Mucosa of rectum (tissue), 2 donors: Measurements from ENCODE around the gene CTTN.
"Not testable (repeated sequence)": the region's sequence is repeated elsewhere in the genome, so short reads cannot be mapped to it uniquely, and the experiment has no call there.

Source experiments
- H3K27ac ChIP-seq, 2 donors: one replicate each; pipeline ENCODE4 v1.7.0; 2013; ENCODE audit warnings: inconsistent platforms in 2 of 2, low read depth in 2 of 2, low read length in 2 of 2
- H3K27me3 ChIP-seq, 2 donors: one replicate each; pipeline ENCODE4 v1.7.0; 2013; ENCODE audit warnings: low read length in 2 of 2; ENCODE audit not compliant: control insufficient read depth in 2 of 2, insufficient read depth in 2 of 2
- H3K36me3 ChIP-seq, 2 donors: one replicate each; pipeline ENCODE4 v1.7.0; 2013; ENCODE audit warnings: low read length in 2 of 2; ENCODE audit not compliant: control insufficient read depth in 2 of 2, insufficient read depth in 2 of 2
- H3K4me1 ChIP-seq, 2 donors: one replicate each; pipeline ENCODE4 v1.7.0; 2013; ENCODE audit warnings: low read length in 2 of 2, mild to moderate bottlenecking in 1 of 2; ENCODE audit not compliant: control insufficient read depth in 2 of 2, insufficient read depth in 2 of 2
- H3K4me3 ChIP-seq, 2 donors: one replicate each; pipeline ENCODE4 v1.7.0; 2013; ENCODE audit warnings: low read length in 2 of 2
- H3K9ac ChIP-seq, 2 donors: one replicate each; pipeline ENCODE4 v1.7.0; 2013; ENCODE audit warnings: low read length in 2 of 2, low read depth in 1 of 2, mild to moderate bottlenecking in 1 of 2
- H3K9me3 ChIP-seq, 2 donors: one replicate each; pipeline ENCODE4 v1.7.0; 2013; ENCODE audit warnings: low read length in 2 of 2; ENCODE audit not compliant: control insufficient read depth in 2 of 2
- donor health status: healthy.
- donor health status: Normal muscosa, but diverticular disease.

The CTTN gene

DNA sequence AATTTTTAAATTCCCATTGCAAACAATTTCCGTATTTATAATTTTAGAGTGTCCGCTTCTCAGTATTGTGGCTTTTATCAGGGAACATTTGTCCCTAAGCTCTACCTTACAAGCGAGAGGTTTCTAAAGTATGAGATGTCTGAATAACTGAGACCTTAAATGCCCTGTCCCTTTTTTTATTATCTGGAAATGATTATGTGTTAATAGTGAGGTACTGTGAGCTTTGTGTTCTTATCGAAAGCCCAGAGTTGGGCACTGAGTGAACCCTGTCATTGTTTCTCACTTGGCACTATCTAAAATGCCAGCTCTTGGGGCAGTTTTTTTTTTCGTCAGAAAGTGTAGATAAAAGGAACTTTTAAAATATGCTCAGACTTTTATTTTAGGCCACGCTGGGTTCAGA lies 9.5 kb downstream of the CTTN start:
- no peaks in the 10 kb centered on the region for H3K9me3 ChIP-seq
- no peak overlapping the region for H3K4me3 ChIP-seq
- H3K27me3 ChIP-seq = no peaks in the 10 kb centered on the region
- no peaks in the 10 kb centered on the region for H3K4me1 ChIP-seq
- no peak overlapping the region for H3K9ac ChIP-seq
- H3K27ac ChIP-seq = no peak overlapping the region
- H3K36me3 ChIP-seq = peaks cover 55 to 72% of the 10 kb centered on the region in 2 donors

DNA sequence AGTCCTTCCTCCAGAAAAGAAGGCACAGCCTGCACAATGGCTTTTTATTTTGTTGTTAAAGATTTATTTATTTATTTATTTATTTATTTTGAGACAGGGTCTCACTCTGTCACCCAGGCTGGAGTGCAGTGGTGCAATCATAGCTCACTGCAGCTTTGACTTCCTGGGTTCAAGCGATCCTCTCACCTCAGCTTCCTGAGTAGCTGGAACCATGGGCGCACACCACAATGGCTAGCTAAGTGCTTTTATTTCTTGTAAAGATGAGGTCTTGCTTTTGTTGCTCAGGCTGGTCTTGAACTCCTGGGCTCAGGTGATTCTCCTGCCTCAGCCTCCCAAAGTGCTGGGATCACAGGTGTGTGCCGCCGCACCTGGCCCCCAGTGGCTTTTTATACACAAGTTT lies 10.0 kb downstream of the CTTN start:
- H3K9ac ChIP-seq, H3K9me3 ChIP-seq, H3K27me3 ChIP-seq, H3K4me3 ChIP-seq, H3K4me1 ChIP-seq, H3K27ac ChIP-seq: not testable (repeated sequence)
- H3K36me3 ChIP-seq = peaks cover 61 to 77% of the 10 kb centered on the region in 2 donors

DNA sequence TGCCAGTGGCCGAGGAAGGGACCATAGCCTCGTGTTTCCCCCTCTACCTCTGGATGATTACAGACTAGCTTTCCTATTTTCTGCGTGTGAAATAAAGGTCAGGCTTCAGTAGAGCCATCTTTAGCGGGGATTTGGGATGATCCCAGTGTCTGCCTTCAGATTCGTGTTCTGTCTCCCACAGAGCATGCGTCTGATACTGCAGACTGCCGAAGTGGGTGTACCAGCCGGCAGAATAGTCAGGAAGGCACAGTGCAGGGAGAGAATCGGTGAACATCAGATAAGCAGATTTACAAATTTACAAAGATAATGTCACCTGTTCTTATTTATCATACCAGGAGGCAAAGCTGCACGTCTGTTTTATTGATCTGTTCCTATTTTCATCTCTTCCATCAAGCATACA lies 11.1 kb downstream of the CTTN start:
- H3K27ac ChIP-seq = no peak overlapping the region
- peaks cover 67 to 77% of the 10 kb centered on the region in 2 donors for H3K36me3 ChIP-seq
- no peaks in the 10 kb centered on the region for H3K9me3 ChIP-seq
- H3K4me3 ChIP-seq = no peak overlapping the region
- H3K4me1 ChIP-seq = no peaks in the 10 kb centered on the region
- H3K27me3 ChIP-seq = no peaks in the 10 kb centered on the region
- H3K9ac ChIP-seq = no peak overlapping the region

DNA sequence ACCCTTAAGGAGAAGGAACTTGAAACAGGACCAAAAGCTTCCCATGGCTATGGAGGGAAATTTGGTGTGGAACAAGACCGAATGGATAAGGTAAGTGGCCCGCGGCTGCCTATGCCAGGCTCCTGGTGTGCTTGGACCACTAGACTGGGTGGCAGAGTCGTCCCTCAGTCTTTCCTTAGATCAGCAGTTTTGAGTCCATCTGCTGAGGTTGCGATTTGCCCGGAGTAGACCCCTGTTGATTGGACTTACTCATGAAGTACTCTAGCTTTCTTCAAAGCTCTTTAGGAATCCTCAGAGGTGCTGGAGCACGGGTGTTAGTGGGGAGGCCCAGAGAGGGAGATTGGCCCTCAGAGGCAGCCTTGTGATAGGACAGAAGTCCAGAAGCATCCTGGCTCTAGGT lies 11.5 kb downstream of the CTTN start:
- H3K36me3 ChIP-seq = peaks cover 72 to 81% of the 10 kb centered on the region in 2 donors
- H3K4me1 ChIP-seq = no peaks in the 10 kb centered on the region
- no peak overlapping the region for H3K27ac ChIP-seq
- H3K9me3 ChIP-seq = no peaks in the 10 kb centered on the region
- H3K4me3 ChIP-seq = no peak overlapping the region
- H3K9ac ChIP-seq = no peak overlapping the region
- no peaks in the 10 kb centered on the region for H3K27me3 ChIP-seq

DNA sequence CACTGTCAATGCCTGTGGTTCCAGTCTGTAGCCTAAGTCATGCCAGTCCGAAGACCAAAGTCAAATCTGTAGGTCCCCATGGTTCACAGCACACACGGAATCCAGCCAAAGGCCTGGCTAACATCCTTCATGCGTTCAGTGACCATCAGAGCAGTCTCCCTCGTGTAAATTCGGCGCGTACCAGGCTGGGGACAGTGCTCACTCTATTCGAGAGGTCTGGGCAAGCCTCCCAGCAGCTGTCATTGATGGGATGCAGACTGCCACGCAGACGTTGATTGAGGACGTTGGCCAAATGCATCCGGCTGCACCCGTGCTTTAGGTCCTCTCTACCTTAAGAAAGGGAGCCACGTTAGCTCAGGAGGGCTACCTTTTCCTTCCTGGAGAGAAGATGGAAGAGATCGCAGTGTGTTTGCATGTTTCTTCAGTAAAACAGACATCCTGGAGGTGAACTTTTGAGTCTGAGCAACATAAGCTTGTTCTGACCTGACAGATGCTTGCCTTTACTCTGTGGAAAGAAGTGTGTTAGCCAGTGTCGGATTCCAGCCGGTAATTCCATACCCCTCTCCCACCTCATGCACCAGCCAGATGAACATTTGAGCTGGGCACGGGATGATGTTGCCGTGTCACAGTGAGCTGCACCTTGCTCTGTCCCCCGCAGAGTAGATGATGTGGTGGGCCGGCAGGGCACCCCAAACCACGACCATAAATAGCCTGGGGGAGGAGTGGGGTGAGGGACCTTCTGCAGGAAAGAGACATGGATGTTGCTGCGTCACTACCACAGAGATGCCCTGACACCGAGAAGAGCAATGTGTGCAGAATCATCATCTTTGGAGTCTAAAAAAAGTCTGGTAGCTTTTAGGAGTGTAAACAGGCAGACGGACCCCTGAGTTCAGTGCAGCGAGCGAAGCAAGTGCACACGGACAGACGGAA lies 12.2 kb downstream of the CTTN start:
- Histone ChIP-seq H3K4me1 (no peaks in the 10 kb centered on the region), H3K9me3 (no peaks in the 10 kb centered on the region), H3K36me3 (peaks cover 77 to 81% of the 10 kb centered on the region in 2 donors), H3K27ac (no peak overlapping the region), H3K4me3 (no peak overlapping the region), H3K9ac (no peak overlapping the region), H3K27me3 (no peaks in the 10 kb centered on the region)

DNA sequence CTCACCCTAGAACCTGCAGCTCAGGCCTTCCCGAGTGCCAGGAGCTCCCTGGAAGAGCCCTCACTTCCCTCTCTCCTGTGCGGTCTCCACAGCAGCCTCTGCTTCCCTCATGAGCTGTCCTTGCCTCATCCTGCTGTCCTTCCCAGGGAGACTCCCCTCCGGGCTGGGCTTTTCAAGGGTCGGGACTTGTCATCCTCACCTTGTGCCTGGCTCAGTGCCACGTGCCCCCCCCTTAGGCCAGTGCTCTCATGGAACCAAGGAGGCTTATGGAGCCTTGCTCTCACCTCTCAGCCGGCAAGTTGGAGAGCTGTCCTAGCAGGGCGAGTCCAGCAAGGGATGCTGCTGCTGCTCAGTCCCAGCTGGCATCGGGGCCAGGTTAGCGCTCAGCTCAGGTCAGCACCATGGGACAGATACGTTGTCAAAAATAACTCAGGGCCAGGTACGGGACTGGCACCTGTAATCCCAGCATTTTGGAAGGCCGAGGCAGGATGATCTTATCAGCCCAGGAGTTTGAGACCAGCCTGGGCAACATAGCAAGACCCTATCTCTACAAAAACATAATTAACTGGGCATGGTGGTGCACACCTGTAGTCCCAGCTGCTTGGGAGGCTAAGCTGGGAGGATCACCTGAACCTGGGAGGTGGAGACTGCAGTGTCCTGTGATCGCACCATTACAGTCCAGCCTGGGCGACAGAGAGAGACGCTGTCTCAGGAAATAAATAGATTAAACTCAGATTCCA lies 13.6 kb downstream of the CTTN start:
- no peak overlapping the region for H3K27ac ChIP-seq
- no peaks in the 10 kb centered on the region for H3K27me3 ChIP-seq
- no peaks in the 10 kb centered on the region for H3K9me3 ChIP-seq
- H3K4me1 ChIP-seq = no peaks in the 10 kb centered on the region
- no peak overlapping the region for H3K4me3 ChIP-seq
- H3K36me3 ChIP-seq = peaks cover 82 to 84% of the 10 kb centered on the region in 2 donors
- no peak overlapping the region for H3K9ac ChIP-seq

DNA sequence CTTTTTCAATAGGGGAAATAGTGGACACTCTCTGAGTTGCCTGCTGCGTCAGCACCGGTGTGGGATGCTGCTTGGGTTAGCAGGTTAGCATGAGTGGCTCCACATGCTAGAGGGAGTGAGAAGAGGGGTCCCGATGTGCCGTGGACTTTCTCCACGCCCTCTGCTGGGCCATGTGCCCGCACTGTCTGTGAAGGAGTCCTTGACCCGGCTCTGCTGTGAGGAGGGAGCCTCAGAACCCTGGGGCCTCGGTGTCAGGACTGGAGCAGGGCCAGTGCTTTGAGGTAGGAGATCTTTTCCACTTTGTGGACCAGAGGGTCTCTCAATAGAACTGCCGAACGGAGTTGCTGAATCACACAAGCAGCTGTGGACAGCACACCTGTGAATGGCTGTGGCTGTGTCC lies 14.8 kb downstream of the CTTN start:
- no peaks in the 10 kb centered on the region for H3K27me3 ChIP-seq
- peaks cover 77 to 80% of the 10 kb centered on the region in 2 donors for H3K36me3 ChIP-seq
- no peaks in the 10 kb centered on the region for H3K4me1 ChIP-seq
- no peak overlapping the region for H3K4me3 ChIP-seq
- H3K9ac ChIP-seq = no peak overlapping the region
- no peak overlapping the region for H3K27ac ChIP-seq
- H3K9me3 ChIP-seq = no peaks in the 10 kb centered on the region

DNA sequence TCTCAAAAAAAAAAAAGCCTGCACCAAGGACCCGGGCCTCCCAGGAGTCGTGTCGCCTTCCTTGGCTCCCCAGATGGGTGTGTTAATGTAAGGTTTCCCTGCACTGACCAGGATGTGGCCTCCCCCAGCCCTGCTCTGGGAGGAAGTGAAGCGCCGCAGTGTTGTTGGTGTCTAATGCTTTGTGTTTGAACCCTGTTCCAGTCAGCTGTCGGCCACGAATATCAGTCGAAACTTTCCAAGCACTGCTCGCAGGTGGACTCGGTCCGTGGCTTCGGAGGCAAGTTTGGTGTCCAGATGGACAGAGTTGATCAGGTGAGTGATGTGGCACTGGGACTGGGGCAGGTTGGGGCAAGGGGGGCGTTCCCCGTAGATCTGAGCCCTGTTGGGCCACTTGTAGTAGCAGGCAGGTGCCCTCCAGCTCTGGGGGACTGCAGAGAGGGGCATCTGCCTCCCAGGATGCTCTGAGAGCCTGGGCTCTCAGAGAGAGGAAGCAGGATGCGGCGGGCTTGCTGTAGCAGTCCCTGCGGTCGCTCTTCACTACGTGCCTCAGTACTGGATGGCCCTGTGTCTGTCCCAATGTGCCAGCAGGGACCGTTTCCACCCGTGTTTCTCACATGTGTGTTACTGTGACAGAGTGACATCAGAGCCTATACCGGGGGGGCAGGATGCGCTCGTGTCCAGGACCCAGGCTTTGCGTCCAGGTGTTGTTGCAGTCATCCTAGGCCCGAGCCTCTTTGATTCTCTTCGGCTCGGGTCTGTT lies 16.2 kb downstream of the CTTN start:
- no peak overlapping the region for H3K9ac ChIP-seq
- no peak overlapping the region for H3K27ac ChIP-seq
- no peaks in the 10 kb centered on the region for H3K27me3 ChIP-seq
- no peaks in the 10 kb centered on the region for H3K4me1 ChIP-seq
- no peak overlapping the region for H3K4me3 ChIP-seq
- peaks cover 70 to 75% of the 10 kb centered on the region in 2 donors for H3K36me3 ChIP-seq
- no peaks in the 10 kb centered on the region for H3K9me3 ChIP-seq

DNA sequence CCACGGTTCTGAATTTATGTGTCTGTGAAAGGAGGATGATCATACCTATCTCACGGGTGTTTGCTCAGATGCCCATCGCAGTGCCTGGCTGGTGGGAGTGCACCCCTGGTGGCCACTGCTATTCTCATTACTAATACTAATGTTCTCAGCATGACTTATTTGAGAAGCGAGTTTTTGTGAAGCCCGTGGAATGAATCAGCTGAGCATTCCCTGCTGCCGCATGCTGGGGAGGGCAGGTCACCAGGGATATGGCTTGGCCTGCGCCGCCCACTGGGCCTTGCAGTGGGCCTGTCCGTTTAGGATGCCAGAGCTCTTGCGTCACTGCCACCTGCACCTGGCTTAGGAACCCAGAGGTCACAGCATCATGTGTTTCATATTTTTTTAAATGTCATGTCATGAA lies 16.9 kb downstream of the CTTN start:
- H3K4me3 ChIP-seq = no peak overlapping the region
- H3K36me3 ChIP-seq = peaks cover 70 to 75% of the 10 kb centered on the region in 2 donors
- H3K27me3 ChIP-seq = no peaks in the 10 kb centered on the region
- no peak overlapping the region for H3K9ac ChIP-seq
- H3K27ac ChIP-seq = no peak overlapping the region
- no peaks in the 10 kb centered on the region for H3K9me3 ChIP-seq
- H3K4me1 ChIP-seq = no peaks in the 10 kb centered on the region
